Testis (tissue), 2 donors: ENCODE measurements around the gene UGT1A10.

Experiments
- CTCF ChIP-seq, 3 experiments: fragments of 450-650 bp in 2 of 3; fragments of 200-600 bp in 1 of 3; sonication (generic) in 1 of 3; IDR thresholded peaks; one replicate each; pipeline ENCODE4 v1.5.1; 2016 to 2019; ENCODE audit warnings: antibody characterized with exemption in 3 of 3, mild to moderate bottlenecking in 2 of 3, moderate library complexity in 1 of 3
- POLR2A ChIP-seq: fragments of 450-650 bp; IDR thresholded peaks from one replicate; pipeline ENCODE4 v1.6.1; 2017; ENCODE audit warnings: antibody characterized with exemption, mild to moderate bottlenecking, moderate library complexity

GRCh38 chr2:233768076-233768475 is 131.8 kb downstream of the UGT1A10 start:
- TF ChIP-seq CTCF (IDR thresholded peaks at IDR 0.05) (no peak), POLR2A (no peak)
